ENCODE measurements around the gene NNT.

- TF ChIP-seq CTCF (IDR thresholded peaks at IDR 0.05 in 8 of 11, conservative IDR thresholded peaks at IDR 0.05 in 3 of 11) (no peak), POLR2A (IDR thresholded peaks at IDR 0.05) (no peak)
These were observed 71.6 kb downstream of the NNT start for GRCh38 chr5:43674536-43674935.

All from spleen (tissue), 7 donors.